Bronchial epithelial cell (primary cell): Measurements from ENCODE around the gene MTHFD1. TPM values are rescaled to one million over a fixed set of nuclear protein-coding genes. Genes with fewer than 3 reads are reported as not detected.

Source experiments
- DNase-seq: peaks from one replicate; pipeline ENCODE4 v3.0.0-alpha.2; 2010; ENCODE audit warnings: low read depth
- FAIRE-seq: peaks from 2 replicates; lab custom pipeline; 2011; peaks lifted over from hg19 to GRCh38; lab: Jason Lieb, UNC
- H3K27me3 ChIP-seq: 2 replicates; pipeline ENCODE4 v1.5.1; 2011; ENCODE audit warnings: low read length; ENCODE audit not compliant: control insufficient read depth, insufficient read depth
- H3K36me3 ChIP-seq: 2 replicates; pipeline ENCODE4 v1.5.1; 2011; ENCODE audit warnings: low read length; ENCODE audit not compliant: control insufficient read depth, insufficient read depth
- H3K4me3 ChIP-seq: 2 replicates; pipeline ENCODE4 v1.5.1; 2011; ENCODE audit warnings: mild to moderate bottlenecking, low read depth, low read length, control low read depth
- total RNA-seq: library from RNA; depleted of rRNA; stranded (reverse); fragments of >200 nt; gene quantifications from 2 replicates; pipeline ENCODE4 v1.2.1, GENCODE V29; 2014
- TF ChIP-seq, protein P1 (sequence below): IDR thresholded peaks from 2 replicates; pipeline ENCODE4 v1.5.1; 2011; ENCODE audit warnings: mild to moderate bottlenecking, moderate library complexity, low read length, control low read depth, inconsistent platforms; ENCODE audit not compliant: insufficient read depth, severe bottlenecking

MTHFD1 gene
- total RNA-seq, 1 donor from 2014 or later: 35.5 TPM

DNA sequence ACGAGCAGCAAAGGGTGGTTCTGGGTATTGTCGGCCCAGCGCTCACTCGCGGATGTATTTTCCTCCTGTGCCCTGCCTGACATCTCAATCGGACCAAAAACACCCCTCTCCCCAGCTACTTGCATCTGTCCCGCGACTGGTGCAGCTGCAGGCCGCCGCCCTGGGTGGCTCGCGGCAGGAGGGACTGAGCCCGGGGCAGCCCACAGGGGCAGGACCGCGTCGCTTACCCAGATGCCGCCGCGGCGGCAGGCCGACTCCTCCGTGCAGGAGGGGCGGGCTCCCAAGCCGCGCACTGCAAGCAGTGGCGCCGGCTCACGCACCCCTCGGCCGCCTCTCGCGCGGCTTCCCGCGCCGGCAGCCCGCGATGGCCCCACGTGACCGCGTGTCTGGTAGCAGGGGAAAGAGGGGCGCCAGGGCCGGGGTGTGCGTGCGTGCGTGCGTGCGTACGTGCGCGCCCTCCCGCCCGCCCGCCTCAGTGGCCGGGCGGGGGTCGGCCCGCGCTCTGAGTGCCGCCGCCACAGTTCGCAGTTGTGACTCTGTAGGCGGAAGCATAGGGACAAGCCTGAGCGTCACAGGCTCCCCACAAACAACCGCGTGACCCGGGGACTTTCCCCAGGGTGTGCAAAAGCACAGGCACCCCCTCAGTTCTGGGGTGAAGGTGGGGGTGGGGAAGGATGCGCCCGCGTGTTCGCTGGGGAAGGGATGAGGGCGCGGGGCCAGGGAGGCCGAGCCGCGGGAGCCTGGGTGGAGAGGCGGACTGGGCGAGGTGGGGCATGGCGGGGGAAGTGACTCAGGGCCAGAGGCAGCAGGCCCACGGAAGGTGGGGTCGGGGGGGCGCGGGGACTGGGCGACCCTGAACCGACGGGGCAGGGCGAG is 115.5 kb downstream of the MTHFD1 start, which contains the start of gene ZBTB25:
ZBTB25 (minus strand) TSS at position 405 of the 876 bp plus-strand sequence. CDS start 13,305 bp downstream, outside the sequence.
- TF ChIP-seq, protein P1, sequence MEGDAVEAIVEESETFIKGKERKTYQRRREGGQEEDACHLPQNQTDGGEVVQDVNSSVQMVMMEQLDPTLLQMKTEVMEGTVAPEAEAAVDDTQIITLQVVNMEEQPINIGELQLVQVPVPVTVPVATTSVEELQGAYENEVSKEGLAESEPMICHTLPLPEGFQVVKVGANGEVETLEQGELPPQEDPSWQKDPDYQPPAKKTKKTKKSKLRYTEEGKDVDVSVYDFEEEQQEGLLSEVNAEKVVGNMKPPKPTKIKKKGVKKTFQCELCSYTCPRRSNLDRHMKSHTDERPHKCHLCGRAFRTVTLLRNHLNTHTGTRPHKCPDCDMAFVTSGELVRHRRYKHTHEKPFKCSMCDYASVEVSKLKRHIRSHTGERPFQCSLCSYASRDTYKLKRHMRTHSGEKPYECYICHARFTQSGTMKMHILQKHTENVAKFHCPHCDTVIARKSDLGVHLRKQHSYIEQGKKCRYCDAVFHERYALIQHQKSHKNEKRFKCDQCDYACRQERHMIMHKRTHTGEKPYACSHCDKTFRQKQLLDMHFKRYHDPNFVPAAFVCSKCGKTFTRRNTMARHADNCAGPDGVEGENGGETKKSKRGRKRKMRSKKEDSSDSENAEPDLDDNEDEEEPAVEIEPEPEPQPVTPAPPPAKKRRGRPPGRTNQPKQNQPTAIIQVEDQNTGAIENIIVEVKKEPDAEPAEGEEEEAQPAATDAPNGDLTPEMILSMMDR: no peak
- no peaks in the 10 kb centered on the region for H3K36me3 ChIP-seq
- no peaks in the 10 kb centered on the region for H3K27me3 ChIP-seq
- FAIRE-seq (no peak), DNase-seq (peak; percentile 73)
- H3K4me3 ChIP-seq: peak within 1 kb of the TSS; percentile 56

DNA sequence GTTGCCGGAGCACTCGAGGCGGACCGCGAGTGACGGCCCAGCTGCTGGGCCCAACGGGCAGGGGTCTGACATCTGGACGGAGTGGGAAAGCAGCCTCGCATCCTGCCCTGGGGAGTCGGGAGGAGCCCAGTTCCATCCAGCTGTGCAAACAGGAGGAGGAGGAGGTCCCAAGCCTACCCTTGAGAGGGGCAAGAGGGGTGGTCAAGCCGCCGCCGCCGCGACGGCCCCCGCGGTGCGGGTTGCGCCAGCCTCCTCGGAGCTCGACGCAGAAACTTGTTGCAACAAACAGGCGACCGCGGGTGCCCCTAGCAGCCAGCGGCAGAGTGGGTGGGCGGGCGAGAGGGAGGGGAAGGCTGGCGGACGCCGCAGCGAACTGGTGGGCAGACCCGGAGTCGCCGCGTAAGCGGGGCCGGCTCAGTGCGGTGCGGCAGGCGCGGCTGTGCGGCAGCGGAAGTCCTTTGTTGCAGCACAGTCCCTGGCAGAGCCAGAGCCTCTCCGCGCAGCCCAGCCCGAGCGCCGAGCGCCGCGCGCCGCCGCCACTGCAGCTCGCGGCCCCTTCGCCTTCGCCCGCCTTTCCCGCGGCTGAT is 116.2 kb downstream of the MTHFD1 start, which contains the start of gene ZBTB1:
ZBTB1 (plus strand) TSS at position 461 of the 587 bp plus-strand sequence. CDS start 16,735 bp downstream, outside the sequence.
- Histone ChIP-seq H3K36me3 (no peaks in the 10 kb centered on the region), H3K4me3 (peak within 1 kb of the TSS; percentile 56), H3K27me3 (no peaks in the 10 kb centered on the region)
- TF ChIP-seq, protein P1: no peak
- DNase-seq (peak; percentile 76), FAIRE-seq (no peak)

DNA sequence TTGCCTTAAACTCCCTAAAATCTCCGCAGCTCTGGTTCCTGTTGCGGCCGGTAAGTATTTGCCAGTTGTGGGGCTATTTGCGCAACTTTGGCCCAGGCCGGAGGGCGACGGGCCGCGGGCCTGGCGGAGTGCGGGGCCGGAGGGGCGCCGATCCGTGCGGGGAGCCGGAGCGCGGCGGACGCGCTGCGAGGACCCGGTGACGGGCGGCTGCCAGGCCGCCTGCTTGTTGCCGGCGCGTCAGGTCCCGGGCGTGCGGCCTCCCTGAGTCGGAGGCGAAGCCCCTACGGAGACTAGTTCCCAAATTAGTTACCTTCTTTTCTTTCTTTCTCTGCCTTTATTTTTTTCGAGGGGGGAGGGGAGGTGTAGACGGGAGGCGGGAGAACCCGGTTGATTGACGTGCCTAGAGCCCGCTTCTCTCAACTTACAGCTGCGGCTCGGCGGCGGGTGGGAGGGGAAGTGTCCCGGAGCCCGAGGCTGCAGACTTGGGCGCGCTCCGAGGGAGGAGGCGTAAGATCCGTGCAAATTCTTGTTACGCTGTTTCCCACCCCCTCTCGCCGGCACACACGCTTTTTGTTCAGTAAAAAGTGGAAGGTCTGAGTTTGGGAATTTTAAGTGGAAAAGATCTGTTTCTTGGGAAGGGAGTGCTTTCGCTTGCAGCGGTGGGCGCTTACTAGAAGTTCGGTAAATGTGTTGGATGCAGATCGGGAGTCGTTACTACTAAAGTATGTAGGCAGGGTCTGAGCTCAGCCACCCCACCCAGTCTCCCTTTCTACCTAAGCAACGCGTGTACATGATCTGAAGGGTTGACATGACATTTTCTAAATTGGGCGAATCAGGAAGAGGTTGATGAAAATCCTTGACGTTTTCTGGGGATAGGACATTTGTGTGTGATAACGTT is 117.0 kb downstream of the MTHFD1 start:
- Histone ChIP-seq H3K27me3 (no peaks in the 10 kb centered on the region), H3K36me3 (no peaks in the 10 kb centered on the region), H3K4me3 (peak overlapping the region; percentile 56)
- TF ChIP-seq, protein P1: no peak
- DNase-seq: peak; percentile 69
- no peak for FAIRE-seq

DNA sequence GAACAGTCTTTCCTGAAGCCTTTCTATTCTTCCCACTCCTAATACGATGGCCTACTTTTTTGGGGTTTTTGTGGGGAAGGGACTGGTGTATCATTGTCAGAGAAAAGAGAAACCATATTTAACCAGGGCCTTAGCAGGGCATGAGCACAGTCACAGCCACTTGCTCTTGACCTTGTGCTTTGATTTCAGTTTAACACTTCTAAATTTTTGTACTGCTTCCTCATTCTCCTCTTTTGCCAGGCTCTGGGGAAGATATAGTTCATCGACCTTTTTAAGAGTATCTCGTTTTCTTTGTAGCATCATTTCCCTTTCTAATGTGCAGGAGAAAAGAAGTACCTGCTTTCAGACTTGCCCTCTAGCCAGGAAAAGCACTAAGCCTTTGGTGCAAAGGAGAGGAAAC is 118.6 kb downstream of the MTHFD1 start:
- FAIRE-seq (no peak), DNase-seq (peak; percentile 8)
- Histone ChIP-seq H3K36me3 (no peaks in the 10 kb centered on the region), H3K27me3 (no peaks in the 10 kb centered on the region), H3K4me3 (no peak overlapping the region)
- TF ChIP-seq, protein P1: no peak

DNA sequence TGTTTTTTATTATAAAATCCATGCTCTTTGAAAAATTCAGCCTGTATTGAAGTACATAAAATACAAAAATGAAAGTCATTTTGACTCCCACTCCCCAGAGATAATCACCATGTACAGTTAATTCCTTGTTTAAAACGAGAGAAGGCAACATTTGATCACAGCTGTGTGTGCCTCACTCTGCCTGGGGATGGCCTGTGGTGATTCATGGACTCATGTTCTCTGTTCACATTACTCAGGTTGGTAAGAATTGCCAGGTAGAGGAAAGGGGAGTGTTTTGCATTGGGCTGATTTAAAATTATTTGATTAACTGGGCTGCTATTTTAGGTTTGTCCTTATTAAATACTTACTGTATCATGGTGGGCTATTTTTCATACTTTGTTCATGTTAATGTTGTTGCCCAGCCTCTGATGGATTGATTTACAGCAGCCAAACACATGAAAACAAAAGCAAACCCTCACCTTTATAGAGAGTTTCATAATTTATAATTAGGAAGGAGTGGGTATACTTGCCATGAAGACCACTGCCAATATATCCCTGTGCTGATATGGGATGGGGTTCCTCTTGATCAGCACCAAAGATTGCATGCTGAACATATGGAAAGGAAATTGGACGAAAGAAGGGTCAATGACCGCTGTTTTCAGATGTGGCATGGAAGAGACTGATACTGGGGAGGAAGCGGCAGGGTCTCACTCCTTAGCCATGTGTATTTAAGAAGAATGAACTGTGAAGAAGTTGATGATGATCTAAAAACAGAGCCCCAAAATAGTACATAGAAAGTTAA is 119.4 kb downstream of the MTHFD1 start:
- no peaks in the 10 kb centered on the region for H3K27me3 ChIP-seq
- no peaks in the 10 kb centered on the region for H3K36me3 ChIP-seq
- FAIRE-seq: no peak
- peak; percentile 85 for DNase-seq
- H3K4me3 ChIP-seq: no peak overlapping the region
- TF ChIP-seq, protein P1: no peak
